HG03108 (cell line): ENCODE measurements around the gene MARCHF10.
"Not testable (repeated sequence)": the region's sequence is repeated elsewhere in the genome, so short reads cannot be mapped to it uniquely, and the experiment has no call there.

Experiments
- ATAC-seq: cut with Tn5 transposase; IDR thresholded peaks from one replicate; pipeline ENCODE4 v1.9.1; 2021; ENCODE audit warnings: moderate library complexity; ENCODE audit not compliant: unreplicated experiment

Gene MARCHF10

GRCh38 chr17:62791235-62791734 is 16.8 kb downstream of the MARCHF10 start:
- ATAC-seq: no peak

GRCh38 chr17:62790564-62790986 is 17.5 kb downstream of the MARCHF10 start:
- ATAC-seq: no peak

- ATAC-seq: no peak
These were observed 20.7 kb downstream of the MARCHF10 start for GRCh38 chr17:62787366-62787765.

- no peak for ATAC-seq
These were observed 21.5 kb downstream of the MARCHF10 start for GRCh38 chr17:62786646-62787045.

GRCh38 chr17:62785983-62786382 is 22.1 kb downstream of the MARCHF10 start:
- ATAC-seq: not testable (repeated sequence)

- ATAC-seq: no peak
These were observed 25.3 kb downstream of the MARCHF10 start for GRCh38 chr17:62782730-62783270.

GRCh38 chr17:62781831-62782251 is 26.3 kb downstream of the MARCHF10 start:
- ATAC-seq: no peak

GRCh38 chr17:62781356-62781755 is 26.8 kb downstream of the MARCHF10 start:
- no peak for ATAC-seq

- no peak for ATAC-seq
These were observed 27.2 kb downstream of the MARCHF10 start for GRCh38 chr17:62780951-62781350.

GRCh38 chr17:62780269-62780668 is 27.8 kb downstream of the MARCHF10 start:
- ATAC-seq: no peak

- no peak for ATAC-seq
These were observed 29.0 kb downstream of the MARCHF10 start for GRCh38 chr17:62778990-62779681.

GRCh38 chr17:62775876-62776275 is 32.2 kb downstream of the MARCHF10 start:
- no peak for ATAC-seq

GRCh38 chr17:62774338-62774737 is 33.8 kb downstream of the MARCHF10 start:
- no peak for ATAC-seq

GRCh38 chr17:62767997-62768396 is 40.1 kb downstream of the MARCHF10 start:
- ATAC-seq: no peak

GRCh38 chr17:62765351-62765750 is 42.8 kb downstream of the MARCHF10 start:
- no peak for ATAC-seq

GRCh38 chr17:62763891-62764600 is 44.1 kb downstream of the MARCHF10 start:
- no peak for ATAC-seq

GRCh38 chr17:62761884-62762283 is 46.2 kb downstream of the MARCHF10 start:
- ATAC-seq: no peak

- ATAC-seq: no peak
These were observed 47.2 kb downstream of the MARCHF10 start for GRCh38 chr17:62760945-62761267.

- ATAC-seq: no peak
These were observed 47.8 kb downstream of the MARCHF10 start for GRCh38 chr17:62760059-62760944.

- no peak for ATAC-seq
These were observed 50.6 kb downstream of the MARCHF10 start for GRCh38 chr17:62757500-62757951.

GRCh38 chr17:62756198-62756597 is 51.9 kb downstream of the MARCHF10 start:
- no peak for ATAC-seq
